Activated T-cell treated with anti-CD3 and anti-CD28 coated beads, Interleukin-2, amount 50 U/mL, for 72 hours (primary cell): ENCODE results near the gene ADAMTSL2. TPM values are rescaled to one million over a fixed set of nuclear protein-coding genes. Genes with fewer than 3 reads are reported as not detected.

Experiments
- ATAC-seq, 2 donors: fragments of 150-1000 bp; cut with Tn5 transposase; replicated peaks in 1 of 2; 2 replicates each; pipeline ENCODE4 v1.10.0; 2021; ENCODE audit warnings: moderate library complexity in 2 of 2, mild to moderate bottlenecking in 1 of 2
- DNase-seq, 2 donors: peaks; one replicate each; pipeline ENCODE4 v3.0.0; 2021 to 2022; ENCODE audit warnings: mixed read lengths in 1 of 2
- H3K27ac Mint-ChIP-seq: one replicate; pipeline ENCODE4 v1.8.0; 2022; ENCODE audit warnings: mild to moderate bottlenecking, moderate library complexity, mixed read lengths
- H3K27me3 Mint-ChIP-seq: one replicate; pipeline ENCODE4 v1.8.0; 2022; ENCODE audit warnings: low read depth, mixed read lengths
- H3K36me3 Mint-ChIP-seq, 2 donors: one replicate each; pipeline ENCODE4 v1.8.0; 2022; ENCODE audit warnings: mixed read lengths in 2 of 2, mild to moderate bottlenecking in 1 of 2; ENCODE audit not compliant: insufficient read depth in 2 of 2
- H3K4me1 Mint-ChIP-seq: one replicate; pipeline ENCODE4 v1.8.0; 2022; ENCODE audit warnings: low read depth, mixed read lengths
- H3K4me3 Mint-ChIP-seq, 2 donors: one replicate each; pipeline ENCODE4 v1.8.0; 2022; ENCODE audit warnings: mild to moderate bottlenecking in 2 of 2, mixed read lengths in 2 of 2, moderate library complexity in 2 of 2
- H3K9me3 Mint-ChIP-seq, 2 donors: one replicate each; pipeline ENCODE4 v1.8.0; 2022; ENCODE audit warnings: mixed read lengths in 2 of 2
- total RNA-seq, 2 donors: library from RNA; stranded (reverse); gene quantifications; one replicate each; pipeline ENCODE4 v1.2.3, GENCODE V29; 2022

Gene ADAMTSL2
- total RNA-seq, 2 donors from 2014 or later: 0.07 to 0.17 TPM

- H3K9me3 Mint-ChIP-seq: no peaks in the 10 kb centered on the region
- no peaks in the 10 kb centered on the region for H3K36me3 Mint-ChIP-seq
- no peak for ATAC-seq
- no peak overlapping the region for H3K4me3 Mint-ChIP-seq
- no peak overlapping the region for H3K27ac Mint-ChIP-seq
- DNase-seq: no peak
- no peaks in the 10 kb centered on the region for H3K4me1 Mint-ChIP-seq
- no peaks in the 10 kb centered on the region for H3K27me3 Mint-ChIP-seq
Observed at GRCh38 chr9:133568186-133568585, 33.7 kb downstream of the ADAMTSL2 start.

GRCh38 chr9:133569121-133569785, 34.7 kb downstream of the ADAMTSL2 start:
- no peak for ATAC-seq
- H3K27ac Mint-ChIP-seq: no peak overlapping the region
- DNase-seq: no peak
- H3K36me3 Mint-ChIP-seq: no peaks in the 10 kb centered on the region
- H3K4me3 Mint-ChIP-seq: no peak overlapping the region
- no peaks in the 10 kb centered on the region for H3K9me3 Mint-ChIP-seq
- H3K27me3 Mint-ChIP-seq: no peaks in the 10 kb centered on the region
- H3K4me1 Mint-ChIP-seq: no peaks in the 10 kb centered on the region

GRCh38 chr9:133569891-133570690, 35.6 kb downstream of the ADAMTSL2 start:
- H3K27me3 Mint-ChIP-seq: no peaks in the 10 kb centered on the region
- no peak overlapping the region for H3K27ac Mint-ChIP-seq
- DNase-seq: no peak
- no peaks in the 10 kb centered on the region for H3K9me3 Mint-ChIP-seq
- no peak for ATAC-seq
- H3K4me3 Mint-ChIP-seq: no peak overlapping the region
- H3K36me3 Mint-ChIP-seq: no peaks in the 10 kb centered on the region
- no peaks in the 10 kb centered on the region for H3K4me1 Mint-ChIP-seq

- Mint-ChIP-seq H3K4me3 (no peak overlapping the region), H3K9me3 (no peaks in the 10 kb centered on the region), H3K4me1 (no peaks in the 10 kb centered on the region), H3K36me3 (no peaks in the 10 kb centered on the region), H3K27ac (no peak overlapping the region), H3K27me3 (no peaks in the 10 kb centered on the region)
- no peak for DNase-seq
- ATAC-seq: no peak
Observed at GRCh38 chr9:133570691-133571080, 36.2 kb downstream of the ADAMTSL2 start.

GRCh38 chr9:133571391-133571890, 36.9 kb downstream of the ADAMTSL2 start:
- no peak overlapping the region for H3K4me3 Mint-ChIP-seq
- H3K9me3 Mint-ChIP-seq: no peaks in the 10 kb centered on the region
- H3K27me3 Mint-ChIP-seq: peaks cover under 1% of the 10 kb centered on the region
- no peaks in the 10 kb centered on the region for H3K36me3 Mint-ChIP-seq
- H3K4me1 Mint-ChIP-seq: no peaks in the 10 kb centered on the region
- no peak overlapping the region for H3K27ac Mint-ChIP-seq
- ATAC-seq: no peak
- DNase-seq: no peak

- Mint-ChIP-seq H3K4me1 (peaks cover 5% of the 10 kb centered on the region), H3K4me3 (no peak overlapping the region), H3K36me3 (no peaks in the 10 kb centered on the region), H3K27me3 (peaks cover 7% of the 10 kb centered on the region), H3K27ac (no peak overlapping the region), H3K9me3 (no peaks in the 10 kb centered on the region)
- ATAC-seq (no peak), DNase-seq (no peak)
Observed at GRCh38 chr9:133571896-133572595, 37.5 kb downstream of the ADAMTSL2 start.

- ATAC-seq: no peak
- Mint-ChIP-seq H3K27me3 (peaks cover 9% of the 10 kb centered on the region), H3K4me1 (peaks cover 5% of the 10 kb centered on the region), H3K4me3 (no peak overlapping the region), H3K9me3 (no peaks in the 10 kb centered on the region), H3K36me3 (no peaks in the 10 kb centered on the region), H3K27ac (no peak overlapping the region)
- no peak for DNase-seq
Observed at GRCh38 chr9:133572821-133573361, 38.4 kb downstream of the ADAMTSL2 start.

GRCh38 chr9:133573791-133574515, 39.4 kb downstream of the ADAMTSL2 start:
- Mint-ChIP-seq H3K9me3 (no peaks in the 10 kb centered on the region), H3K4me1 (peaks cover 5% of the 10 kb centered on the region), H3K27me3 (peaks cover 16% of the 10 kb centered on the region), H3K4me3 (no peak overlapping the region), H3K36me3 (no peaks in the 10 kb centered on the region), H3K27ac (no peak overlapping the region)
- no peak for DNase-seq
- ATAC-seq: no peak

GRCh38 chr9:133574771-133575170, 40.3 kb downstream of the ADAMTSL2 start:
- no peak for ATAC-seq
- H3K27ac Mint-ChIP-seq: no peak overlapping the region
- DNase-seq: no peak
- H3K9me3 Mint-ChIP-seq: no peaks in the 10 kb centered on the region
- no peak overlapping the region for H3K4me3 Mint-ChIP-seq
- peaks cover 23% of the 10 kb centered on the region for H3K27me3 Mint-ChIP-seq
- H3K4me1 Mint-ChIP-seq: peaks cover 5% of the 10 kb centered on the region
- no peaks in the 10 kb centered on the region for H3K36me3 Mint-ChIP-seq

GRCh38 chr9:133575186-133576030, 40.9 kb downstream of the ADAMTSL2 start:
- H3K27me3 Mint-ChIP-seq: peaks cover 29% of the 10 kb centered on the region
- H3K9me3 Mint-ChIP-seq: no peaks in the 10 kb centered on the region
- H3K36me3 Mint-ChIP-seq: no peaks in the 10 kb centered on the region
- H3K4me1 Mint-ChIP-seq: peaks cover 5% of the 10 kb centered on the region
- H3K27ac Mint-ChIP-seq: no peak overlapping the region
- H3K4me3 Mint-ChIP-seq: no peak overlapping the region
- ATAC-seq (no peak), DNase-seq (no peak)

- DNase-seq (no peak), ATAC-seq (no peak)
- H3K4me3 Mint-ChIP-seq: peak overlapping the region in 1 of 2 donors; percentile 56
- H3K36me3 Mint-ChIP-seq: no peaks in the 10 kb centered on the region
- peaks cover 34% of the 10 kb centered on the region for H3K27me3 Mint-ChIP-seq
- H3K27ac Mint-ChIP-seq: no peak overlapping the region
- H3K9me3 Mint-ChIP-seq: no peaks in the 10 kb centered on the region
- peaks cover 5% of the 10 kb centered on the region for H3K4me1 Mint-ChIP-seq
Observed at GRCh38 chr9:133576031-133576874, 41.7 kb downstream of the ADAMTSL2 start.
